ENCODE results near the gene STARD9. TPM values are rescaled to one million over a fixed set of nuclear protein-coding genes. Genes with fewer than 3 reads are reported as not detected.
A peak's percentile ranks its signal among the peaks of the same experiment; 100 is the strongest.

The STARD9 gene
- total and polyA plus RNA-seq, 10 of the 15 experiments (the other 5 are each of a cell fraction or from before 2014, with no cell fraction given): 0.58 to 11.5 (median 6.1) TPM

GRCh38 chr15:42616107-42616506 lies 40.7 kb downstream of the STARD9 start:
- no peak for FAIRE-seq
- H3K27ac ChIP-seq (ENCODE audit: control insufficient read depth, insufficient read depth): no peak overlapping the region
- H3K36me3 ChIP-seq (ENCODE audit: control insufficient read depth in 2 of 2, insufficient read depth in 2 of 2, low read length in 1 of 2): no peaks in the 10 kb centered on the region
- TF ChIP-seq SKIL (IDR thresholded peaks at IDR 0.05; ENCODE audit: low read depth, poor library complexity, severe bottlenecking): no peak
- no peak for TF ChIP-seq RBBP5 (conservative IDR thresholded peaks at IDR 0.05)
- TF ChIP-seq TCF7 (IDR thresholded peaks at IDR 0.05; ENCODE audit: borderline replicate concordance): no peak
- TF ChIP-seq SPI1 (IDR thresholded peaks at IDR 0.05; ENCODE audit: borderline replicate concordance, insufficient read depth, low read depth, low read length): no peak
- POLR2A ChIA-PET: no interaction called here
- H3K4me1 ChIP-seq (ENCODE audit: control insufficient read depth, insufficient read depth, low read length): peaks cover 8% of the 10 kb centered on the region
- WGBS (ENCODE audit: insufficient coverage, insufficient replicate concordance, low lambda C conversion rate, missing lambda C conversion rate): 48% methylated on average over 2 of the region's 2 CpGs
- no peaks in the 10 kb centered on the region for H3K9me3 ChIP-seq (replicated peaks; ENCODE audit: control insufficient read depth, insufficient read depth, low read length)
- H3K4me3 ChIP-seq: no peak overlapping the region
- CTCF ChIA-PET: interaction anchor here (0.8 kb wide), 1 partner anchor 8 kb away, joined by 3 read pairs; no protein-coding TSS in a partner anchor
- no peaks in the 10 kb centered on the region for H3K79me2 ChIP-seq (ENCODE audit: control insufficient read depth, insufficient read depth, low read length)
- TSS peak; percentile 61 for BruUV-seq (replicated peaks)
- RAD21 ChIA-PET (ENCODE audit: unreplicated experiment): no interaction called here
- no peaks in the 10 kb centered on the region for H3K27me3 ChIP-seq (replicated peaks in 1 of 2; ENCODE audit: control insufficient read depth in 2 of 2, insufficient read depth in 2 of 2, low read length in 1 of 2)
- DNase-seq (ENCODE audit: low read depth, low spot score): no peak
- no peak for ATAC-seq
- no peak overlapping the region for H3K4me2 ChIP-seq (ENCODE audit: control insufficient read depth, insufficient read depth)
- no peak overlapping the region for H3K9ac ChIP-seq (ENCODE audit: control insufficient read depth, insufficient read depth, low read length)
- intact Hi-C loops (cut with micrococcal nuclease; ENCODE audit: unreplicated experiment): no loop called here
- in situ Hi-C loops (cut with MboI): no loop called here
- SMC1A ChIA-PET (ENCODE audit: uncharacterized antibody, unreplicated experiment): interaction anchor here (0.7 to 1.8 kb wide), 4 partner anchors 8 to 670 kb away, joined by 3 to 4 read pairs (median 3); no protein-coding TSS in a partner anchor
- no peaks in the 10 kb centered on the region for H4K20me1 ChIP-seq (ENCODE audit: control insufficient read depth, insufficient read depth)
- H2AFZ ChIP-seq (ENCODE audit: control insufficient read depth, low read depth, low read length): no peak overlapping the region

Data from GM12878 (cell line).